Activated CD4-positive, CD25-positive, alpha-beta regulatory T cell (primary cell): Measurements from ENCODE around the gene HNRNPM.

Source experiments
- DNase-seq, 4 experiments: peaks; one replicate each; lab custom pipeline; 2025; lab: John Stamatoyannopoulos, UW

The HNRNPM gene

GRCh38 chr19:8485561-8486371, 41.0 kb downstream of the HNRNPM start:
- DNase-seq, result no peak

GRCh38 chr19:8486661-8487136, 41.9 kb downstream of the HNRNPM start:
- no peak for DNase-seq

- DNase-seq, result peak in 2 of 4 experiments; percentile 22 to 32
Observed at GRCh38 chr19:8487137-8487851, 42.5 kb downstream of the HNRNPM start.

- no peak for DNase-seq
Observed at GRCh38 chr19:8488365-8488764, 43.6 kb downstream of the HNRNPM start.

- DNase-seq, result no peak
Observed at GRCh38 chr19:8489561-8490394, 45.0 kb downstream of the HNRNPM start.

GRCh38 chr19:8490395-8490760, 45.6 kb downstream of the HNRNPM start:
- no peak for DNase-seq

- DNase-seq, result no peak
Observed at GRCh38 chr19:8490873-8491272, 46.1 kb downstream of the HNRNPM start.

- DNase-seq, result no peak
Observed at GRCh38 chr19:8491574-8491973, 46.8 kb downstream of the HNRNPM start.

- no peak for DNase-seq
Observed at GRCh38 chr19:8494158-8494557, 49.4 kb downstream of the HNRNPM start.

GRCh38 chr19:8498295-8498694, 53.5 kb downstream of the HNRNPM start:
- DNase-seq, result no peak

- no peak for DNase-seq
Observed at GRCh38 chr19:8499048-8499833, 54.5 kb downstream of the HNRNPM start.

GRCh38 chr19:8500158-8500557, 55.4 kb downstream of the HNRNPM start:
- no peak for DNase-seq

GRCh38 chr19:8501516-8501915, 56.7 kb downstream of the HNRNPM start:
- no peak for DNase-seq

GRCh38 chr19:8501981-8502380, 57.2 kb downstream of the HNRNPM start:
- DNase-seq, result no peak

- no peak for DNase-seq
Observed at GRCh38 chr19:8503510-8503909, 58.7 kb downstream of the HNRNPM start.

GRCh38 chr19:8504171-8504570, 59.4 kb downstream of the HNRNPM start:
- no peak for DNase-seq

GRCh38 chr19:8504919-8505318, 60.1 kb downstream of the HNRNPM start:
- DNase-seq, result no peak

- peak; percentile 33 to 63 (median 52) for DNase-seq
Observed at GRCh38 chr19:8505680-8506401, 61.1 kb downstream of the HNRNPM start.

GRCh38 chr19:8506402-8506957, 61.7 kb downstream of the HNRNPM start:
- no peak for DNase-seq

- no peak for DNase-seq
Observed at GRCh38 chr19:8510589-8511115, 65.9 kb downstream of the HNRNPM start.
